GM12878 (cell line): ENCODE measurements around the gene TTLL7. TPM values are rescaled to one million over a fixed set of nuclear protein-coding genes. Genes with fewer than 3 reads are reported as not detected.

Experiments
- ATAC-seq: fragments of 200-7000 bp; cut with Tn5 transposase; 3 replicates; pipeline ENCODE4 v1.9.1; 2020; ENCODE audit warnings: mild to moderate bottlenecking, moderate library complexity
- BruUV-seq: library from RNA; stranded (reverse); fragments of 400-500 nt; replicated peaks from 2 replicates; lab custom pipeline; 2021; lab: Mats Ljungman, UMichigan
- CTCF ChIA-PET: fragments of 300-600 bp; sonication (Branson Sonifier 250); formaldehyde crosslinking; extraction: SDS; loops from one replicate; lab custom pipeline; 2021; ENCODE audit warnings: inconsistent platforms; lab: Yijun Ruan, JAX
- POLR2A ChIA-PET: fragments of 350-600 bp; formaldehyde crosslinking; extraction: SDS; loops from one replicate; lab custom pipeline; 2021; ENCODE audit warnings: inconsistent platforms; lab: Charles Lee
- RAD21 ChIA-PET: fragments of 300-600 bp; sonication (Branson Sonifier 250); formaldehyde crosslinking; loops from one replicate; lab custom pipeline; 2023; ENCODE audit warnings: antibody characterized with exemption; ENCODE audit not compliant: unreplicated experiment; lab: Charles Lee
- SMC1A ChIA-PET: fragments of 300-600 bp; sonication (Branson Sonifier 250); formaldehyde crosslinking; loops from one replicate; lab custom pipeline; 2023; ENCODE audit not compliant: unreplicated experiment, uncharacterized antibody; lab: Charles Lee
- DNase-seq: peaks from one replicate; pipeline ENCODE4 v3.0.0-alpha.2; 2011; ENCODE audit warnings: low read depth, low spot score
- FAIRE-seq: peaks from 3 replicates; lab custom pipeline; 2011; peaks lifted over from hg19 to GRCh38; lab: Jason Lieb, UNC
- H2AFZ ChIP-seq: 2 replicates; pipeline ENCODE4 v1.6.0; 2011; ENCODE audit warnings: low read depth, low read length, control low read depth; ENCODE audit not compliant: control insufficient read depth
- H3K27ac ChIP-seq: 2 replicates; pipeline ENCODE4 v1.5.1; 2011; ENCODE audit warnings: control low read depth; ENCODE audit not compliant: control insufficient read depth, insufficient read depth
- H3K27me3 ChIP-seq, 2 experiments: replicated peaks in 1 of 2; 2 replicates each; pipeline versions ENCODE4 v1.6.0 to v1.6.1; 2011; ENCODE audit warnings: low read length in 1 of 2; ENCODE audit not compliant: control insufficient read depth in 2 of 2, insufficient read depth in 2 of 2
- H3K36me3 ChIP-seq, 2 experiments: 2 replicates each; pipeline ENCODE4 v1.5.1; 2011; ENCODE audit warnings: low read length in 1 of 2; ENCODE audit not compliant: control insufficient read depth in 2 of 2, insufficient read depth in 2 of 2
- H3K4me1 ChIP-seq: 2 replicates; pipeline ENCODE4 v1.6.1; 2011; ENCODE audit warnings: mild to moderate bottlenecking, low read length, moderate library complexity, mixed read lengths; ENCODE audit not compliant: control insufficient read depth, insufficient read depth
- H3K4me2 ChIP-seq: 2 replicates; pipeline ENCODE4 v1.6.0; 2011; ENCODE audit warnings: control low read depth; ENCODE audit not compliant: control insufficient read depth, insufficient read depth
- H3K4me3 ChIP-seq: fragments of 200-600 bp; sonication (generic); 2 replicates; pipeline ENCODE4 v1.5.1; 2016
- H3K79me2 ChIP-seq: 2 replicates; pipeline ENCODE4 v1.6.0; 2011; ENCODE audit warnings: low read length; ENCODE audit not compliant: control insufficient read depth, insufficient read depth
- H3K9ac ChIP-seq: 2 replicates; pipeline ENCODE4 v1.8.0; 2011; ENCODE audit warnings: low read length, control low read depth, mixed read lengths; ENCODE audit not compliant: control insufficient read depth, insufficient read depth
- H3K9me3 ChIP-seq: replicated peaks from 3 replicates; pipeline ENCODE4 v1.5.1; 2011; ENCODE audit warnings: mild to moderate bottlenecking, low read length; ENCODE audit not compliant: control insufficient read depth, insufficient read depth
- H4K20me1 ChIP-seq: 2 replicates; pipeline ENCODE4 v1.6.0; 2011; ENCODE audit not compliant: control insufficient read depth, insufficient read depth
- FOS ChIP-seq: IDR thresholded peaks from 3 replicates; pipeline ENCODE4 v1.6.1; 2011; ENCODE audit warnings: borderline replicate concordance; ENCODE audit not compliant: insufficient read length; ENCODE audit errors: extremely low read depth
- FOXM1 ChIP-seq: IDR thresholded peaks from 2 replicates; pipeline ENCODE4 v1.6.1; 2012; ENCODE audit warnings: low read depth, mild to moderate bottlenecking, inconsistent platforms, low read length, moderate library complexity
- MEF2A ChIP-seq: IDR thresholded peaks from 2 replicates; pipeline ENCODE4 v1.6.1; 2011; ENCODE audit warnings: low read depth, mild to moderate bottlenecking, low read length, moderate library complexity; ENCODE audit not compliant: insufficient read depth
- POLR2A ChIP-seq: IDR thresholded peaks from 2 replicates; pipeline ENCODE4 v1.6.1; 2011; ENCODE audit warnings: low read depth, mild to moderate bottlenecking, low read length
- RAD21 ChIP-seq: IDR thresholded peaks from 2 replicates; pipeline ENCODE4 v1.6.1; 2011; ENCODE audit warnings: mild to moderate bottlenecking, low read depth, low read length, moderate library complexity; ENCODE audit not compliant: insufficient read depth
- SUZ12 ChIP-seq: fragments of 200-600 bp; sonication (generic); IDR thresholded peaks from one replicate; pipeline ENCODE4 v1.6.1; 2018; ENCODE audit warnings: antibody characterized with exemption, mild to moderate bottlenecking; ENCODE audit not compliant: unreplicated experiment
- TCF3 ChIP-seq: IDR thresholded peaks from 2 replicates; pipeline ENCODE4 v1.6.1; 2012; ENCODE audit warnings: low read depth, mild to moderate bottlenecking, low read length, borderline replicate concordance; ENCODE audit not compliant: insufficient read depth
- WGBS: methylation state at CpG from one replicate; pipeline ENCODE4 v1.1.6; 2016; ENCODE audit warnings: low lambda C conversion rate; ENCODE audit not compliant: insufficient replicate concordance, insufficient coverage; ENCODE audit errors: missing lambda C conversion rate; 5-methylcytosine and 5-hydroxymethylcytosine counted together
- in situ Hi-C: fragments of 300-500 bp; cut with MboI; formaldehyde crosslinking; loops from 9 replicates; pipeline ENCODE4 v1.14.3; 2018; ENCODE audit warnings: mixed read lengths
- intact Hi-C: fragments of 100-400 bp; cut with micrococcal nuclease; formaldehyde crosslinking; loops from one replicate; pipeline ENCODE4 v1.14.2; 2022; ENCODE audit not compliant: unreplicated experiment
- polyA plus RNA-seq, 11 experiments: library from polyadenylated mRNA; depleted of rRNA in 4 of 11; unstranded in 6 of 11; stranded (reverse) in 5 of 11; fragments of >200 nt; fragmentation: Nextera tagmentation in 4 of 11; fragmentation: Illumina TruSeq in 1 of 11; extraction: Ambion mirVana in 4 of 11; extraction: Trizol in 1 of 11; gene quantifications; 1 replicate in 1 of 11; 2 replicates in 10 of 11; pipeline versions ENCODE4 v1.2.1 to v1.2.3, GENCODE V29; 2011 to 2016; ENCODE audit warnings: inconsistent platforms in 2 of 11, missing spikeins in 2 of 11, low read depth in 1 of 11
- total RNA-seq, 4 experiments: library from RNA; depleted of rRNA in 3 of 4; stranded (reverse); fragments of >200 nt in 3 of 4; fragmentation: Illumina TruSeq in 1 of 4; extraction: Trizol in 1 of 4; gene quantifications; 2 replicates each; pipeline versions ENCODE4 v1.2.1 to v1.2.3, GENCODE V29; 2013 to 2021
- TF ChIP-seq, protein P1 (sequence below): fragments of 450-650 bp; IDR thresholded peaks from 2 replicates; pipeline ENCODE4 v1.6.1; 2017; ENCODE audit warnings: mild to moderate bottlenecking, moderate library complexity
- TF ChIP-seq, protein P2 (sequence below): fragments of 450-650 bp; IDR thresholded peaks from 2 replicates; pipeline ENCODE4 v1.6.1; 2016; ENCODE audit warnings: mild to moderate bottlenecking
- TF ChIP-seq, protein P3 (sequence below): fragments of 450-650 bp; IDR thresholded peaks from 2 replicates; pipeline ENCODE4 v1.6.1; 2018; ENCODE audit warnings: borderline replicate concordance, mild to moderate bottlenecking; ENCODE audit not compliant: partially characterized antibody
- TF ChIP-seq, protein P4 (sequence below): fragments of 450-650 bp; IDR thresholded peaks from 2 replicates; pipeline ENCODE4 v1.6.1; 2017; ENCODE audit warnings: borderline replicate concordance
- TF ChIP-seq, protein P5 (sequence below): IDR thresholded peaks from 2 replicates; pipeline ENCODE4 v1.6.1; 2012; ENCODE audit warnings: low read length, inconsistent platforms

Gene TTLL7
- total and polyA plus RNA-seq, 10 of the 15 experiments (the other 5 are each of a cell fraction or from before 2014, with no cell fraction given) = 0.03 to 1.4 (median 0.61) TPM

DNA sequence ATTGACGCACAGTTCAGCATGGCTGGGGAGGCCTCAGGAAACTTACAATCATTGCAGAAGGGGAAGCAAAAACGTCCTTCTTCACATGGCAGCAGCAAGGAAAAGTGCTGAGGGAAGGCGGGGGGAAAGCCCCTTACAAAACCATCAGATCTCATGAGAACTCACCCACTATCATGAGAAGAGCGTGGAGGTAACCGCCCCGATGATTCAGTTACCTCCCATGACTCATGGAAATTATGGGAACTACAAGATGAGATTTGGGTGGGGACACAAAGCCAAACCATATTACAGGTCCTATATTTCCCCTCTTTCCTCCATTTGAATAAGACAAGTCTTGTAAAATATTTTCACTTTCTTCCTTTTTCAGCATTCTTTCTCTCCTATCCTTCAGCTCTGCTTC is 7.7 kb upstream of the TTLL7 start (continued):
- TF ChIP-seq, protein P1, sequence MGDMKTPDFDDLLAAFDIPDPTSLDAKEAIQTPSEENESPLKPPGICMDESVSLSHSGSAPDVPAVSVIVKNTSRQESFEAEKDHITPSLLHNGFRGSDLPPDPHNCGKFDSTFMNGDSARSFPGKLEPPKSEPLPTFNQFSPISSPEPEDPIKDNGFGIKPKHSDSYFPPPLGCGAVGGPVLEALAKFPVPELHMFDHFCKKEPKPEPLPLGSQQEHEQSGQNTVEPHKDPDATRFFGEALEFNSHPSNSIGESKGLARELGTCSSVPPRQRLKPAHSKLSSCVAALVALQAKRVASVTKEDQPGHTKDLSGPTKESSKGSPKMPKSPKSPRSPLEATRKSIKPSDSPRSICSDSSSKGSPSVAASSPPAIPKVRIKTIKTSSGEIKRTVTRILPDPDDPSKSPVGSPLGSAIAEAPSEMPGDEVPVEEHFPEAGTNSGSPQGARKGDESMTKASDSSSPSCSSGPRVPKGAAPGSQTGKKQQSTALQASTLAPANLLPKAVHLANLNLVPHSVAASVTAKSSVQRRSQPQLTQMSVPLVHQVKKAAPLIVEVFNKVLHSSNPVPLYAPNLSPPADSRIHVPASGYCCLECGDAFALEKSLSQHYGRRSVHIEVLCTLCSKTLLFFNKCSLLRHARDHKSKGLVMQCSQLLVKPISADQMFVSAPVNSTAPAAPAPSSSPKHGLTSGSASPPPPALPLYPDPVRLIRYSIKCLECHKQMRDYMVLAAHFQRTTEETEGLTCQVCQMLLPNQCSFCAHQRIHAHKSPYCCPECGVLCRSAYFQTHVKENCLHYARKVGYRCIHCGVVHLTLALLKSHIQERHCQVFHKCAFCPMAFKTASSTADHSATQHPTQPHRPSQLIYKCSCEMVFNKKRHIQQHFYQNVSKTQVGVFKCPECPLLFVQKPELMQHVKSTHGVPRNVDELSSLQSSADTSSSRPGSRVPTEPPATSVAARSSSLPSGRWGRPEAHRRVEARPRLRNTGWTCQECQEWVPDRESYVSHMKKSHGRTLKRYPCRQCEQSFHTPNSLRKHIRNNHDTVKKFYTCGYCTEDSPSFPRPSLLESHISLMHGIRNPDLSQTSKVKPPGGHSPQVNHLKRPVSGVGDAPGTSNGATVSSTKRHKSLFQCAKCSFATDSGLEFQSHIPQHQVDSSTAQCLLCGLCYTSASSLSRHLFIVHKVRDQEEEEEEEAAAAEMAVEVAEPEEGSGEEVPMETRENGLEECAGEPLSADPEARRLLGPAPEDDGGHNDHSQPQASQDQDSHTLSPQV = no peak
- no peak for TF ChIP-seq MEF2A
- TF ChIP-seq, all 136 proteins: peak for 0

DNA sequence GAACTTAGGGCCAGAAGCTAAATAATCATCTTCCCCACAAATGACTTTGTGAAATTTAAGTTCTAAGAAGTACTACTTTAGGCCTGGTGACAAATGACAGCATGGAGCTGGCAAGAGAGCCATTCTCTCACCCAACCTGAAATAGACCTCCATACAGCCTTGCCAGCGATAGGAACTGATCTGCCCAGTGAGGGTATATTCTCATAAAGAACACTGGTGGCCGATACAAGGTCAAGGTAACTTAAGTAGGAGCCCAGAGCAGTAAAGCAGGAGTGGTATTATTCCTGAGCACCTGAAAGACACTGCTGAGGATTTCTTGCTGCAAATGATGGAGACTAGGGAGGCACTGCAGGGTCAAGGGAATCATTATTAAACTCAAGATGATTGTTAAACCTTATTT is 2.6 kb upstream of the TTLL7 start:
- FAIRE-seq = no peak
- Histone ChIP-seq H3K27ac (no peak overlapping the region), H3K9ac (no peak overlapping the region), H3K4me2 (no peak overlapping the region), H2AFZ (no peak overlapping the region), H3K79me2 (no peaks in the 10 kb centered on the region), H3K4me1 (no peaks in the 10 kb centered on the region), H3K27me3 (no peaks in the 10 kb centered on the region; a peak in 2 of 4 replicates), H3K4me3 (no peak overlapping the region), H3K9me3 (no peaks in the 10 kb centered on the region), H4K20me1 (no peaks in the 10 kb centered on the region), H3K36me3 (no peaks in the 10 kb centered on the region)
- POLR2A ChIA-PET = no interaction called here
- DNase-seq = no peak
- BruUV-seq = no TSS peak
- intact Hi-C loops = no loop called here
- no peak for ATAC-seq
- SMC1A ChIA-PET = interaction anchor here (1.2 kb wide), 1 partner anchor 9 kb away, joined by 3 read pairs; no protein-coding TSS in a partner anchor
- WGBS = 58% methylated on average over 2 of the region's 2 CpGs
- in situ Hi-C loops = no loop called here
- CTCF ChIA-PET = no interaction called here
- RAD21 ChIA-PET = no interaction called here
- TF ChIP-seq FOS (no peak), POLR2A (no peak), SUZ12 (no peak), RAD21 (no peak), FOXM1 (no peak), TCF3 (no peak)
- TF ChIP-seq, protein P2, sequence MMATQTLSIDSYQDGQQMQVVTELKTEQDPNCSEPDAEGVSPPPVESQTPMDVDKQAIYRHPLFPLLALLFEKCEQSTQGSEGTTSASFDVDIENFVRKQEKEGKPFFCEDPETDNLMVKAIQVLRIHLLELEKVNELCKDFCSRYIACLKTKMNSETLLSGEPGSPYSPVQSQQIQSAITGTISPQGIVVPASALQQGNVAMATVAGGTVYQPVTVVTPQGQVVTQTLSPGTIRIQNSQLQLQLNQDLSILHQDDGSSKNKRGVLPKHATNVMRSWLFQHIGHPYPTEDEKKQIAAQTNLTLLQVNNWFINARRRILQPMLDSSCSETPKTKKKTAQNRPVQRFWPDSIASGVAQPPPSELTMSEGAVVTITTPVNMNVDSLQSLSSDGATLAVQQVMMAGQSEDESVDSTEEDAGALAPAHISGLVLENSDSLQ = no peak
- TF ChIP-seq, protein P3, sequence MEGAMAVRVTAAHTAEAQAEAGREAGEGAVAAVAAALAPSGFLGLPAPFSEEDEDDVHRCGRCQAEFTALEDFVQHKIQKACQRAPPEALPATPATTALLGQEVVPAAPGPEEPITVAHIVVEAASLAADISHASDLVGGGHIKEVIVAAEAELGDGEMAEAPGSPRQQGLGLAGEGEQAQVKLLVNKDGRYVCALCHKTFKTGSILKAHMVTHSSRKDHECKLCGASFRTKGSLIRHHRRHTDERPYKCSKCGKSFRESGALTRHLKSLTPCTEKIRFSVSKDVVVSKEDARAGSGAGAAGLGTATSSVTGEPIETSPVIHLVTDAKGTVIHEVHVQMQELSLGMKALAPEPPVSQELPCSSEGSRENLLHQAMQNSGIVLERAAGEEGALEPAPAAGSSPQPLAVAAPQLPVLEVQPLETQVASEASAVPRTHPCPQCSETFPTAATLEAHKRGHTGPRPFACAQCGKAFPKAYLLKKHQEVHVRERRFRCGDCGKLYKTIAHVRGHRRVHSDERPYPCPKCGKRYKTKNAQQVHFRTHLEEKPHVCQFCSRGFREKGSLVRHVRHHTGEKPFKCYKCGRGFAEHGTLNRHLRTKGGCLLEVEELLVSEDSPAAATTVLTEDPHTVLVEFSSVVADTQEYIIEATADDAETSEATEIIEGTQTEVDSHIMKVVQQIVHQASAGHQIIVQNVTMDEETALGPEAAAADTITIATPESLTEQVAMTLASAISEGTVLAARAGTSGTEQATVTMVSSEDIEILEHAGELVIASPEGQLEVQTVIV = no peak
- TF ChIP-seq, protein P4, sequence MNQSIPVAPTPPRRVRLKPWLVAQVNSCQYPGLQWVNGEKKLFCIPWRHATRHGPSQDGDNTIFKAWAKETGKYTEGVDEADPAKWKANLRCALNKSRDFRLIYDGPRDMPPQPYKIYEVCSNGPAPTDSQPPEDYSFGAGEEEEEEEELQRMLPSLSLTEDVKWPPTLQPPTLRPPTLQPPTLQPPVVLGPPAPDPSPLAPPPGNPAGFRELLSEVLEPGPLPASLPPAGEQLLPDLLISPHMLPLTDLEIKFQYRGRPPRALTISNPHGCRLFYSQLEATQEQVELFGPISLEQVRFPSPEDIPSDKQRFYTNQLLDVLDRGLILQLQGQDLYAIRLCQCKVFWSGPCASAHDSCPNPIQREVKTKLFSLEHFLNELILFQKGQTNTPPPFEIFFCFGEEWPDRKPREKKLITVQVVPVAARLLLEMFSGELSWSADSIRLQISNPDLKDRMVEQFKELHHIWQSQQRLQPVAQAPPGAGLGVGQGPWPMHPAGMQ = no peak
- TF ChIP-seq, protein P5, sequence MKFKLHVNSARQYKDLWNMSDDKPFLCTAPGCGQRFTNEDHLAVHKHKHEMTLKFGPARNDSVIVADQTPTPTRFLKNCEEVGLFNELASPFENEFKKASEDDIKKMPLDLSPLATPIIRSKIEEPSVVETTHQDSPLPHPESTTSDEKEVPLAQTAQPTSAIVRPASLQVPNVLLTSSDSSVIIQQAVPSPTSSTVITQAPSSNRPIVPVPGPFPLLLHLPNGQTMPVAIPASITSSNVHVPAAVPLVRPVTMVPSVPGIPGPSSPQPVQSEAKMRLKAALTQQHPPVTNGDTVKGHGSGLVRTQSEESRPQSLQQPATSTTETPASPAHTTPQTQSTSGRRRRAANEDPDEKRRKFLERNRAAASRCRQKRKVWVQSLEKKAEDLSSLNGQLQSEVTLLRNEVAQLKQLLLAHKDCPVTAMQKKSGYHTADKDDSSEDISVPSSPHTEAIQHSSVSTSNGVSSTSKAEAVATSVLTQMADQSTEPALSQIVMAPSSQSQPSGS = no peak
